ENCODE data around the gene SLC9A2.

- no peak for TF ChIP-seq CTCF (IDR thresholded peaks at IDR 0.05)
- no peak for TF ChIP-seq POLR2A (IDR thresholded peaks at IDR 0.05)
Observed at GRCh38 chr2:102754456-102755145, 135.2 kb downstream of the SLC9A2 start.

Measured in Peyer's patch (tissue), 4 donors.